ENCODE results near the gene CLIC2.

DNA sequence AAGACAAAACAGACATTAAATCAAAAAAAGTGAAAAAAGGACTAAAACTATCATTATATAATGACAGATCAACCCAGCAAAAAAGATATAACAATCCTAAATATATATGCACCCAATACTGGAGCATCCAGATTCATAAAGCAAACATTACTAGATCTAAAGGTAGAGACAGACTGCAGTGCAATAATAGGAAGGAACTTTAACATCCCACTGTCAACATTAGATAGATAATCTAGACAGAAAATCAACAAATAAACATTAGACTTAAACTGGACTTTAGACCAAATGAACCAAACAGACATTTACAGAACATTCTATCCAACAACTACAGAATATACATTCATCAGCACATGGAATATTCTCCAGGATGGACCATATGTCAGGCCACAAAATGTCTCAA is 40.6 kb downstream of the CLIC2 start:
- TF ChIP-seq POLR2A (IDR thresholded peaks at IDR 0.05; ENCODE audit: low read length) = no peak
- no peak for TF ChIP-seq GATA1 (IDR thresholded peaks at IDR 0.05; ENCODE audit: low read depth, low read length)
